H1 (cell line): ENCODE measurements around the gene MSI2. TPM values are rescaled to one million over a fixed set of nuclear protein-coding genes. Genes with fewer than 3 reads are reported as not detected.

Experiments
- CTCF ChIA-PET: fragments of 300-600 bp; sonication (Branson Sonifier 250); formaldehyde crosslinking; loops from one replicate; lab custom pipeline; 2021; ENCODE audit not compliant: partially characterized antibody; lab: Charles Lee
- POLR2A ChIA-PET: fragments of 300-600 bp; sonication (Branson Sonifier 250); formaldehyde crosslinking; loops from one replicate; lab custom pipeline; 2021; ENCODE audit warnings: inconsistent platforms; ENCODE audit not compliant: partially characterized antibody; lab: Charles Lee
- DNase-seq, 2 experiments: peaks; one replicate each; pipeline versions ENCODE4 v3.0.0 to v3.0.0-alpha.2; 2010 to 2022; ENCODE audit warnings: low spot score in 2 of 2, low read depth in 1 of 2, mixed read lengths in 1 of 2
- FAIRE-seq: peaks from 2 replicates; lab custom pipeline; 2011; peaks lifted over from hg19 to GRCh38; lab: Jason Lieb, UNC
- H2AFZ ChIP-seq: 2 replicates; pipeline ENCODE4 v1.8.1; 2012; ENCODE audit warnings: low read length, inconsistent platforms
- H2AK5ac ChIP-seq: 2 replicates; pipeline ENCODE4 v1.6.1; 2013; ENCODE audit warnings: low read depth, low read length
- H2BK120ac ChIP-seq: replicated peaks from 2 replicates; pipeline ENCODE3; 2013; ENCODE audit warnings: low read depth, low read length, inconsistent platforms
- H2BK12ac ChIP-seq: 2 replicates; pipeline ENCODE4 v1.6.1; 2013; ENCODE audit warnings: low read depth, low read length
- H2BK15ac ChIP-seq: 2 replicates; pipeline ENCODE4 v1.6.1; 2013; ENCODE audit warnings: low read length
- H2BK20ac ChIP-seq: 2 replicates; pipeline ENCODE4 v1.6.1; 2013; ENCODE audit warnings: low read length
- H2BK5ac ChIP-seq: 2 replicates; pipeline ENCODE4 v1.6.1; 2013; ENCODE audit warnings: low read depth, low read length
- H3K14ac ChIP-seq: 2 replicates; pipeline ENCODE4 v1.6.1; 2013; ENCODE audit warnings: inconsistent platforms; ENCODE audit not compliant: insufficient read length
- H3K18ac ChIP-seq: 2 replicates; pipeline ENCODE4 v1.6.1; 2013; ENCODE audit warnings: low read length; ENCODE audit errors: extremely low read depth
- H3K23ac ChIP-seq: 2 replicates; pipeline ENCODE4 v1.6.1; 2013; ENCODE audit warnings: inconsistent platforms; ENCODE audit not compliant: insufficient read length
- H3K23me2 ChIP-seq: 2 replicates; pipeline ENCODE4 v1.6.1; 2013; ENCODE audit warnings: low read depth, low read length
- H3K27ac ChIP-seq: 2 replicates; pipeline ENCODE4 v1.6.1; 2011; ENCODE audit warnings: low read depth, low read length, inconsistent platforms
- H3K27me3 ChIP-seq, 4 experiments: replicated peaks in 1 of 4; 1 replicate in 1 of 4; 2 replicates in 3 of 4; pipeline versions ENCODE4 v1.6.1 to v1.8.1; 2011 to 2013; ENCODE audit warnings: low read length in 3 of 4, mild to moderate bottlenecking in 3 of 4, inconsistent platforms in 2 of 4, mixed read lengths in 2 of 4, moderate library complexity in 1 of 4; ENCODE audit not compliant: control insufficient read depth in 3 of 4, insufficient read depth in 3 of 4; ENCODE audit errors: extremely low read depth in 1 of 4
- H3K36me3 ChIP-seq, 4 experiments: 2 replicates each; pipeline versions ENCODE4 v1.6.1 to v1.8.1; 2011 to 2013; ENCODE audit warnings: mild to moderate bottlenecking in 4 of 4, low read length in 3 of 4, moderate library complexity in 2 of 4, control low read depth in 1 of 4, inconsistent platforms in 1 of 4; ENCODE audit not compliant: insufficient read depth in 4 of 4, control insufficient read depth in 2 of 4
- H3K4ac ChIP-seq: replicated peaks from 2 replicates; pipeline ENCODE3; 2013; ENCODE audit warnings: low read length, low read depth, mixed read lengths, inconsistent platforms; ENCODE audit not compliant: insufficient read length
- H3K4me1 ChIP-seq, 4 experiments: replicated peaks in 1 of 4; 1 replicate in 1 of 4; 2 replicates in 3 of 4; pipeline versions ENCODE4 v1.6.1 to v1.8.1; 2011 to 2013; ENCODE audit warnings: low read length in 3 of 4, inconsistent platforms in 2 of 4, mixed read lengths in 1 of 4; ENCODE audit not compliant: insufficient read depth in 4 of 4, control insufficient read depth in 3 of 4
- H3K4me2 ChIP-seq, 2 experiments: 2 replicates each; pipeline versions ENCODE4 v1.6.1 to v1.8.1; 2011 to 2013; ENCODE audit warnings: low read depth in 2 of 2, low read length in 2 of 2, control low read depth in 1 of 2, inconsistent platforms in 1 of 2, mild to moderate bottlenecking in 1 of 2; ENCODE audit not compliant: insufficient read depth in 1 of 2
- H3K4me3 ChIP-seq, 4 experiments: fragments of 200-600, 300-600 bp in 1 of 4; sonication (generic), shearing (Covaris generic), sonication (Bioruptor Twin) in 1 of 4; 2 replicates each; pipeline versions ENCODE4 v1.5.1 to v1.8.1; 2011 to 2016; ENCODE audit warnings: low read length in 4 of 4, low read depth in 3 of 4, control low read depth in 2 of 4, inconsistent platforms in 2 of 4, mild to moderate bottlenecking in 2 of 4, mixed read lengths in 1 of 4, moderate library complexity in 1 of 4; ENCODE audit not compliant: insufficient read depth in 2 of 4; ENCODE audit errors: extremely low read depth in 1 of 4
- H3K56ac ChIP-seq: replicated peaks from 2 replicates; pipeline ENCODE3; 2013; ENCODE audit warnings: low read depth, mild to moderate bottlenecking, mixed read lengths, low read length, inconsistent platforms; ENCODE audit not compliant: insufficient read length
- H3K79me1 ChIP-seq: 2 replicates; pipeline ENCODE4 v1.6.1; 2013; ENCODE audit warnings: low read depth, low read length, control low read depth
- H3K79me2 ChIP-seq, 2 experiments: 2 replicates each; pipeline versions ENCODE4 v1.6.1 to v1.8.1; 2012 to 2013; ENCODE audit warnings: low read length in 2 of 2, mild to moderate bottlenecking in 2 of 2, inconsistent platforms in 1 of 2; ENCODE audit not compliant: insufficient read depth in 2 of 2, control insufficient read depth in 1 of 2
- H3K9ac ChIP-seq, 4 experiments: replicated peaks in 1 of 4; 1 replicate in 1 of 4; 2 replicates in 3 of 4; pipeline versions ENCODE4 v1.6.1 to v1.8.1; 2011 to 2013; ENCODE audit warnings: low read depth in 3 of 4, low read length in 3 of 4, control low read depth in 2 of 4, mild to moderate bottlenecking in 2 of 4, moderate library complexity in 2 of 4, inconsistent platforms in 1 of 4; ENCODE audit errors: extremely low read depth in 1 of 4
- H3K9me3 ChIP-seq, 2 experiments: 2 replicates each; pipeline versions ENCODE4 v1.6.1 to v1.8.1; 2012 to 2013; ENCODE audit warnings: mild to moderate bottlenecking in 2 of 2, moderate library complexity in 2 of 2, control low read depth in 1 of 2, inconsistent platforms in 1 of 2, low read depth in 1 of 2, low read length in 1 of 2, mixed read lengths in 1 of 2; ENCODE audit not compliant: insufficient read depth in 2 of 2
- H4K20me1 ChIP-seq, 2 experiments: replicated peaks in 1 of 2; 2 replicates each; pipeline versions ENCODE3 to v1.8.1; 2011 to 2013; ENCODE audit warnings: inconsistent platforms in 2 of 2, low read length in 2 of 2, mild to moderate bottlenecking in 1 of 2; ENCODE audit not compliant: insufficient read depth in 2 of 2, control insufficient read depth in 1 of 2
- H4K5ac ChIP-seq: 2 replicates; pipeline ENCODE4 v1.6.1; 2013; ENCODE audit warnings: low read length, low read depth, mixed read lengths, inconsistent platforms; ENCODE audit not compliant: insufficient read length
- H4K8ac ChIP-seq: 2 replicates; pipeline ENCODE4 v1.8.0; 2013; ENCODE audit warnings: mild to moderate bottlenecking, moderate library complexity, low read length, inconsistent platforms; ENCODE audit not compliant: insufficient read depth; ENCODE audit errors: extremely low read depth
- H4K91ac ChIP-seq: replicated peaks from 2 replicates; pipeline ENCODE3; 2013; ENCODE audit warnings: low read length, mixed read lengths, inconsistent platforms; ENCODE audit not compliant: insufficient read length
- SIRT6 ChIP-seq: IDR thresholded peaks from one replicate; pipeline ENCODE4 v1.7.1; 2012; ENCODE audit warnings: low read length, inconsistent platforms
- SIX5 ChIP-seq: IDR thresholded peaks from 2 replicates; pipeline ENCODE4 v1.6.1; 2011; ENCODE audit warnings: mild to moderate bottlenecking, low read depth, low read length
- TBP ChIP-seq: IDR thresholded peaks from 2 replicates; pipeline ENCODE4 v1.6.1; 2011; ENCODE audit warnings: low read depth, low read length, improper control_type of control experiment
- TCF12 ChIP-seq: IDR thresholded peaks from 2 replicates; pipeline ENCODE4 v1.6.1; 2011; ENCODE audit warnings: low read depth, mild to moderate bottlenecking, low read length
- USF2 ChIP-seq: IDR thresholded peaks from 2 replicates; pipeline ENCODE4 v1.6.1; 2011; ENCODE audit warnings: low read length, improper control_type of control experiment
- WGBS, 2 experiments: shearing (Covaris generic) in 1 of 2; methylation state at CpG; one replicate each; pipeline versions ENCODE4 v1.1.6 to v1.1.7; 2013 to 2015; ENCODE audit warnings: low lambda C conversion rate in 2 of 2, mixed read lengths in 2 of 2, inconsistent platforms in 1 of 2, low coverage in 1 of 2, missing lambda C conversion rate in 1 of 2; ENCODE audit not compliant: insufficient replicate concordance in 2 of 2, insufficient coverage in 1 of 2, insufficient read length in 1 of 2; ENCODE audit errors: extremely low coverage in 1 of 2, missing lambda C conversion rate in 1 of 2; 5-methylcytosine and 5-hydroxymethylcytosine counted together
- polyA plus RNA-seq, 7 experiments: library from polyadenylated mRNA; depleted of rRNA in 3 of 7; stranded (reverse) in 5 of 7; unstranded in 2 of 7; fragments of >200 nt in 5 of 7; fragments of 200-250 nt in 2 of 7; gene quantifications; 1 replicate in 5 of 7; 2 replicates in 1 of 7; 4 replicates in 1 of 7; pipeline versions ENCODE4 v1.2.1 to v1.2.3, GENCODE V29; 2011 to 2013; ENCODE audit warnings: missing spikeins in 2 of 7, mixed read lengths in 2 of 7
- total RNA-seq: library from RNA; stranded (reverse); fragmentation: NEBNext Ultra II Directional; extraction: Animal tissue kit (Norgen Biotek cat#: 25700); gene quantifications from 2 replicates; pipeline ENCODE4 v1.2.1, GENCODE V29; 2021

MSI2 gene
- total and polyA plus RNA-seq, 2 of the 8 experiments (the other 6 are each of a cell fraction or from before 2014, with no cell fraction given), result 36.7 to 80.6 TPM

- no peak overlapping the region for H2BK15ac ChIP-seq
- FAIRE-seq (no peak), DNase-seq (no peak)
- no peak overlapping the region for H4K8ac ChIP-seq
- H3K23ac ChIP-seq, result no peak overlapping the region
- H3K27me3 ChIP-seq, result no peaks in the 10 kb centered on the region
- no peak overlapping the region for H3K56ac ChIP-seq
- H2AK5ac ChIP-seq, result no peak overlapping the region
- H4K5ac ChIP-seq, result no peak overlapping the region
- H3K4me2 ChIP-seq, result no peak overlapping the region
- no peak overlapping the region for H3K14ac ChIP-seq
- no peaks in the 10 kb centered on the region for H3K36me3 ChIP-seq
- H3K23me2 ChIP-seq, result no peaks in the 10 kb centered on the region
- no peaks in the 10 kb centered on the region for H3K79me2 ChIP-seq
- no peak overlapping the region for H2BK5ac ChIP-seq
- H3K18ac ChIP-seq, result no peak overlapping the region
- H4K20me1 ChIP-seq, result peaks cover 0 to 4% of the 10 kb centered on the region in 2 experiments
- H3K4me1 ChIP-seq, result peaks cover 0 to 8% (median 2%) of the 10 kb centered on the region in 4 experiments; a peak in 5 of 7 replicates
- no peak overlapping the region for H3K9ac ChIP-seq
- no peaks in the 10 kb centered on the region for H3K79me1 ChIP-seq
- H2BK12ac ChIP-seq, result no peak overlapping the region
- H2BK120ac ChIP-seq, result no peak overlapping the region
- H4K91ac ChIP-seq, result no peak overlapping the region
- H2AFZ ChIP-seq, result no peak overlapping the region
- 67% methylated on average over 10 of the region's 10 CpGs; no CpG with 5 or more reads in 1 of the 2 experiments for WGBS, 2 experiments
- no peaks in the 10 kb centered on the region for H3K9me3 ChIP-seq
- CTCF ChIA-PET, result interaction anchor here (1.3 to 5.1 kb wide), 4 partner anchors 18 to 108 kb away, joined by 3 to 26 read pairs (median 7); no protein-coding TSS in a partner anchor
- H3K4me3 ChIP-seq, result no peak overlapping the region
- H3K4ac ChIP-seq, result no peak overlapping the region
- TF ChIP-seq SIRT6 (no peak), TBP (no peak), SIX5 (no peak), USF2 (no peak), TCF12 (no peak)
- TF ChIP-seq, all 59 proteins: peak for 0
- no peak overlapping the region for H2BK20ac ChIP-seq
- POLR2A ChIA-PET, result no interaction called here
- H3K27ac ChIP-seq, result no peak overlapping the region
These were observed 314.5 kb downstream of the MSI2 start for GRCh38 chr17:57570724-57571344.
